GM21825 (cell line): ENCODE data around the gene BARX2.
"Not testable (repeated sequence)": the region's sequence is repeated elsewhere in the genome, so short reads cannot be mapped to it uniquely, and the experiment has no call there.

Experiments used
- ATAC-seq: cut with Tn5 transposase; IDR thresholded peaks from one replicate; pipeline ENCODE4 v1.9.1; 2021; ENCODE audit warnings: mild to moderate bottlenecking, moderate library complexity; ENCODE audit not compliant: unreplicated experiment

The BARX2 gene, protein sequence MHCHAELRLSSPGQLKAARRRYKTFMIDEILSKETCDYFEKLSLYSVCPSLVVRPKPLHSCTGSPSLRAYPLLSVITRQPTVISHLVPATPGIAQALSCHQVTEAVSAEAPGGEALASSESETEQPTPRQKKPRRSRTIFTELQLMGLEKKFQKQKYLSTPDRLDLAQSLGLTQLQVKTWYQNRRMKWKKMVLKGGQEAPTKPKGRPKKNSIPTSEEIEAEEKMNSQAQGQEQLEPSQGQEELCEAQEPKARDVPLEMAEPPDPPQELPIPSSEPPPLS

DNA sequence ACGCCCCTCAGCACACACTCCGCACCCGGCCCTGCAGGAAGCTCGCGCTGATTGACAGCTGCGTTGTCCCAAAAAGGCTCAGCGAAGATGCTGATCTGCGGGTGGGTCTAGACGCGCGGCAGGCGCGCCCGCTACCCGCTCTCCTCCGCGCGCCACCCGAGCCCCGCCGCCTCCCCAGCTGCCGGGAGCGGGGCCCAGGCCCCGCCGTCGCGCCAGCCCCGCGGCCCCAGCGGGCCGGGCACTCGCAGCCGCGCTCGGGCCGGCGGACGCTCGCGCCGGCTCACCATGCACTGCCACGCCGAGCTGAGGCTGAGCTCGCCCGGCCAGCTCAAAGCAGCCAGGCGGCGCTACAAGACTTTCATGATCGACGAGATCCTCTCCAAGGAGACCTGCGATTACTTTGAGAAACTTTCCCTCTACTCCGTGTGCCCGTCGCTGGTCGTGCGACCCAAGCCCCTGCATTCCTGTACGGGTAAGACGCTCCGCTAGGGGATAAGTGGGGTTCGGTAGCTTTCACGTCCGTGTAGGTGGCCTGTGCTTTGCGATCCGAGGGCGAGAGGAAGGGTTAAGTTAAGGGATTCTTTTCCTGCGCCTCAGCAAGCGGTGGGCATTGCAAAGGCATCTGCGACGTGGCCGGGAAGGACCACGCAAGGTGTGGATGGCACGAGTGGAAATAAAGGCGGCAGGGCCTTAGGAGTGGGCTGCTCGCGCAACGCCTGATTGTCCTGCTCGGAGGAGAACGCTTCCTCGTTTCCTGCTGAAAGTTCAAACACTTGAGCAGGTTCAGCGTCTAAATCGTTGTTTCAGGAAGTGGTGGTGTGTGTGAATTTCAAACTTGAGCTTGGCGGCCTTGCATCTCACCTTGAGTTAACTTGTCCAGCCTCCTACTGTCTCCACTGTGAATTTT, at the start of gene BARX2:
TSS of gene BARX2 (plus strand) at position 98 of the 907 bp plus-strand sequence. CDS start at position 286, 188 bp downstream.
- no peak for ATAC-seq

DNA sequence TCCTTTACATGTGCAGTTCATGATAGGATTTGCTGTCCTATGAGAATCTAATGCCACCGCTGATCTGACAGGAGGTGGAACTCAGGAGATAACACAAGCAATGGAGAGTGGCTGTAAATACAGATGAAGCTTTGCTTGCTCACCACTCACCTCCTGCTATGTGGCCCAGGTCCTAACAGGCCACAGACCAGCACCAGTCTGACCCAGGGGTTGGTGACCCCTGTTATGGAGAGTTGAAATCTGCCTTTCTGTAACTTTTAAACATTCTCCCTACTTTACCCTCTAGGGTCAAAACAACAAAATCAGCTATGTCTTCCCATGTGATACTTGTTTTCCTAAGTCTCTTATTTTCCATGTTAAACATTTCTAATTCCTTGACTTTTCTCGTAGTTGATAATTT, 48.7 kb upstream of the BARX2 start:
- ATAC-seq = no peak

DNA sequence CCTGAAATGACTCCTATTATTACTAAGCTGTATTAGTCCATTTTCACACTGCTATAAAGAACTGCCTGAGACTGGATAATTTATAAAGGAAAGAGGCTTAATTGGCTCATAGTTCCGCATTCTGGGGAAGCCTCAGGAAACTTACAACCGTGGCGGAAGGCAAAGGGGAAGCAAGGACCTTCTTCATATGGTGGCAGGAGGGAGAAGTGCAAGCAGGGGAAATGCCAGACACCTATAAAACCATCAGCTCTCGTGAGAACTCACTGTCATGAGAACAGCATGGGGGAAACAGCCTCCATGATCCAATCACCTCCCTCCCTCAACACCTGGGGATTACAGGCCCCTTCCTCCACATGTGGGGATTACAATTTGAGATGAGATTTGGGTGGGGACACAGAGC, 47.9 kb upstream of the BARX2 start:
- not testable (repeated sequence) for ATAC-seq

DNA sequence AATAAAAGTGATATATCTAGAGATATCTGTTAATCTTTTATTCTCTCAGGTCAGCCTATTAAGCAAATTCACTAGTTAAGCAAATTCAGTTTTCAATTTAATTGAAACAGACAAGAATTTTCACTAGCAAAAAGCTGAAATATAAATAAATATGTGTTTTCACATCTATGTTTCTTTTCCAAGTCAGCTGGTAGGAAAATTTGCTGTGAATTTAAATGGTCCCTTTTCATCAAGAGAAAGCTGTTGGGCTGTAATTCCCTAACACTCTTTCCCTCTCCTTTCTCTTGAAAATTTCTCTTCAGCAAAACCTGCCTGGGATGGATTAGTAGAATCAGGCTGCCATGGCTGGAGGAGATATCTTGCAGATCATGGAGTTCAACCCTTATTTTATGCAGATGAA, 46.9 kb upstream of the BARX2 start:
- no peak for ATAC-seq

DNA sequence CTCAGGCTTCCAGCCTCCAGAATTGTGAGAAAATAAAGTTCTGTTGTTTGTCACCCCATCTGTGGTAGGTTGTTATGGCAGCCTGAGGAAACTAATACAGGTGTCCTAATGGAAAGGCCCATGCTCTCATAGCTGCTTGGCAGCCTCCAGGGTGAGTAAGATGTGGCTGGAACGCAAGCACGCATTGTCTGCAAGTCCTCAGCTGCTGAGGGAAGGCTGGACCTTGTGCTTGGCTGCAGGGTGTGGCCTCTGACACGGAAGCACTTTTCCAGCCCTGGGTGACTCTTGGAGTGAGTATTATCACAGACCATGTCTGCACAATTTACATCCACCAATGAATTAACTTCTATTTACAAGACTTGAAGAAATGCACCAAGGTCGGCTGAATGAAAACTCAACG, 44.4 kb upstream of the BARX2 start:
- ATAC-seq = no peak

DNA sequence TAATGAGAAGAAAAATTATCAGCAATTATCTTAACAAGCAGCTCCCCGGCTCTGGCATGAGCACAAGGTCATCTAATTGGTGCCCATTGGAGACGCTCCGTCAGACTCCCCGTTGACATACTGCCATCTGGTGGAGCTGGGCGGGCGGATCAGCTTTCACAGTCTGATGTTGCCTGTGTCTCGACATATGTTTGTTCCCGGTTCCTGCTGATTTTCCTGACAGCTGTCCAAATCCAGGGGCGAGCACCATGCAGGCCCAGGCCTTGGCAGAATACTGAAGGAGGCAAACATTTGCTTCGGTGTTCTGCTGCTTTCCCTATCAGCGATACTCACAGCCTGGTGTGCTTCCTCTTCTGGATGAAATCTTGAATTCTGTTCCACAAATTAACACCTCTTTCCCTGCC, 43.8 kb upstream of the BARX2 start:
- ATAC-seq = peak; percentile 74

DNA sequence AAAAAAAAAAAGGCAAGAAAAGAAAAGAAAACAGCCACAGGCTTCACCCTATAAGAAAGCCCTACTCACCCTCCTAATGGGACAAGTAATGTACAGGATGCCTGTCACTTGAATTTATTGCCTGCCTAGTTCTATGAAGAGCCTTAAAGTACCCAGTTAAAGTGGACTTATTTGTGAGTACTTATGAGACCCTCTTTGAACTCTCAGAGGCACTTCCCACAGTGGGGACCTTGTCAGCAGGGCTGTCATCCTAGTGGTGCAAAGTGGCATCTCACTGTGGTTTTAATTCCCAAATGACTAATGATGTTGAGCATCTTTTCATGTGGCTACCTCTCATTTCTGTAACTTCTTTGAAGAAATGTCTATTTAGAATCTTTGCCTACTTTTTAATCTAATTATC, 41.8 kb upstream of the BARX2 start:
- ATAC-seq = no peak

DNA sequence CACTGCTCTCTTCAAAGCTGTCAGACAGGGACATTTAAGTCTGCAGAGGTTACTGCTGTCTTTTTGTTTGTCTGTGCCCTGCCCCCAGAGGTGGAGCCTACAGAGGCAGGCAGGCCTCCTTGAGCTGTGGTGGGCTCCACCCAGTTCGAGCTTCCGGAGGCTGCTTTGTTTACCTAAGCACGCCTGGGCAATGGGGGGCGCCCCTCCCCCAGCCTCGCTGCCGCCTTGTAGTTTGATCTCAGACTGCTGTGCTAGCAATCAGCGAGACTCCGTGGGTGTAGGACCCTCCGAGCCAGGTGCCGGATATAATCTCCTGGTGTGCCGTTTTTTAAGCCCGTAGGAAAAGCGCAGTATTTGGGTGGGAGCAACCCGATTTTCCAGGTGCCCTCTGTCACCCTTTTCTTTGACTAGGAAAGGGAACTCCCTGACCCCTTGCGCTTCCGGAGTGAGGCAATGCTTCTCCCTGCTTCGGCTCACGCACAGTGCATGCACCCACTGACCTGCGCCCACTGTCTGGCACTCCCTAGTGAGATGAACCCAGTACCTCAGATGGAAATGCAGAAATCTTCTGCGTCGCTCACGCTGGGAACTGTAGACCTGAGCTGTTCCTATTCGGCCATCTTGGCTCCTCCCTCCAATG, 31.2 kb upstream of the BARX2 start:
- not testable (repeated sequence) for ATAC-seq

DNA sequence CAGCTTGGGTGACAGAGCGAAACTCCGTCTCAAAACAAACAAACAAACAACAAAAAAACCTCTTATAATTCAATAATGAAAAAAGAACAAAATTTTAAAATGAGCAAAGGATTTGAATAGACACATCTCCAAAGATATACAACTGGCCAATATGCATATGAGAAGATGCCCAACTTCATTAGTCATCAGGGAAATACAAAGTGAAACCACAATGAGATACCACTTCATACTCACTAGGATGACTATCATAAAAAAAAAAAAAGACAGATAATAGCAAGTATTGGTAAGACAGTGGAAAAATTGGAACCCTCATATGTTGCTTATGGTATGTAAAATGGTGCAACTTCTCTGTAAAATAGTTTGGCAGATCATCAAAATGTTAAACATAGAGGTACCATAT, 28.7 kb upstream of the BARX2 start:
- ATAC-seq = no peak

DNA sequence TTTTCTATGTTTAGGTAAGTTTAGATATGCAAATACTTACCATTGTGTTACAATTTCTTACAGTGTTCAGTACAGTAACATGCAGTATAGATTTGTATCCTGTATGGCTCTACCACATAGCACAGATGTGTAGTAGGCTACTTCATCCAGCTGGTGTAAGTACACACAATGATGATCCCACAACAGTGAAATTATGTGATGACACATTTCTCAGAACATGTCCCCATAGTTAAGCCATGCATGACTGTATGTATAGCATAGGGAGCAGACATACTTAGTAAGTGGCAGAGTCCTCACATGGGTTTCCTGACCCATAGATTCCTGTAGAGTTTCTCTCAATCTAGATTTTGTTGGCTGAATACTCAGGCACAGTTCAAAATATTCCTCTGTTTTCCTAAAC, 26.8 kb upstream of the BARX2 start:
- ATAC-seq = no peak

DNA sequence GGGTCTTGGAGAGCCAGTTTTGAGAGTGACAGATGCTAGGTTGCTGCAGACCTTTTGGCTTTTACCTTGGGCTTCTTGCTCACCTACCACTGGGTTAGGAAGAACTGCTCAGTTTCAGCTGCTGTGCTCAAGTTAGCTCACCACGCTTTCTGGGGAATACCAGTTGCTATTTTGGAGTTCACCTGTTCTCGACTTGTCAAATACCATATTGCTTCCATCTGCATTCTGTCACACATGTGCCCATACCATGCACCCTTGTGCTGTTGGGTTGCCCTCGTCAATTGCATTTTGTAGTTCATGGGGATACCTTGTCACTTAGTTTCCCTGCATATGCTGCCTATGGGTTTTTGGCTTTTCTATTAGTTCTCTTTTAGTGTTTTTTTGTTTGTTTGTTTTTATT, 23.0 kb upstream of the BARX2 start:
- no peak for ATAC-seq

DNA sequence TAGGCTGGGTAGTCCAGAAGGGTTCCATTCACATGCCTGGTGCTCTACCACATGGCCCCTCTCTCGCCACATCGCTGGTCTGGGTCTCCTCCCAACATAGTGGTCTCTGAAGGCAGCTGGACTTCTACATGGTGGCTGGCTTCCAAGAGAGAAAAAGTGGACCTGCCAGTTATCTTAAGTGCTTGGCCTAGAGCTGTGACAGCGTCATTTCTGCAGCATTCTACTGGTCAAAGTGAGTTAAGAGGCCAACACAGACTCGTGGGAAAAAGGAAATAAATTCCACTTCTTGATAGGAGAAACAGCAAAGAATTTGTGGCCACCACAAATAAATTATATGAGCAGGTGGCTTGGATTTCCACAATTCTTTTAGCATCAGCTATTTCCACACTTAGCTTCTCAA, 21.0 kb upstream of the BARX2 start:
- ATAC-seq = no peak

DNA sequence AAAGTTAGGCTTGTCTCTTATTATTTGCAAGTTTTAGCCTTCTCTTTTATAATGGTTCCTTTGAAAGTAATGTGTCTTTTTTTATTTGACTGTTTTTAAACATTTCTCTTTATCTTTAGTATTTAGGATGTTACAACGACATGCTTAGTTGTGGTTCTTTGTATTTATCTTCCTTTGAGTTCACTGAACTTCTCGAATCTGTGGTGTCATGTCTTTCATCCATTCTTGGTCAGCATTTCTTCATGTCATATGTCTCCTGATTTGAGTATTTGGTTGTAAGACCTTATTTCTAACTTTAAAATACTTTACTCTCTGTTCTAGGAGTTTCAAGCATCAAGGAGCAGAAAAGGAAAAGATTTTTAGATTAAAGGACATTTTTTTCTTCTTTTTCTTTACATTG, 15.9 kb upstream of the BARX2 start:
- ATAC-seq = no peak

DNA sequence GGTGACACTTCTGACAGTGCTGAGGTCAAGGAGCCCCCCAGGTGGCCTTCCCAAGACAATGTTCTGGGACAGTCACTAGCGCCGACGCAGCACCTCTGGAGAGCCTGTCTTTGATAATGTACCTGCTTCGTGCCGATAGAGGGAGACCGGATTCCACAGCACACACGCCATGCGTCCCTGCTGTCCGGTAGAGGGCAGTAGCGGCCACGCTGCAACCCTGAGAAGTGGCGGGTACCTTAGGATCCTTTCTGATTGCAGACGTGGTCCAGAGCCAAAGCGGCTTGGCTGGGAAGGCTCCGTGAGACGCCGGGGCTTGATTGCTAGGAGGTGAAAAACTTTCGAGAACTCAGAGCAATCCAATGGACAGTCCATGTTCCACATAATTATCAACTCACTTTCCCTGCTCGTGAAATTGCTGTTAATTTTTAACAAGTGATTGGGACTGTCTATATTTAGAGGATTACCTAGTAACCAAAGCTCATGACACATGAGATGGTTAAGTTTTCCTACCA, 11.4 kb upstream of the BARX2 start:
- peak; percentile 100 for ATAC-seq

DNA sequence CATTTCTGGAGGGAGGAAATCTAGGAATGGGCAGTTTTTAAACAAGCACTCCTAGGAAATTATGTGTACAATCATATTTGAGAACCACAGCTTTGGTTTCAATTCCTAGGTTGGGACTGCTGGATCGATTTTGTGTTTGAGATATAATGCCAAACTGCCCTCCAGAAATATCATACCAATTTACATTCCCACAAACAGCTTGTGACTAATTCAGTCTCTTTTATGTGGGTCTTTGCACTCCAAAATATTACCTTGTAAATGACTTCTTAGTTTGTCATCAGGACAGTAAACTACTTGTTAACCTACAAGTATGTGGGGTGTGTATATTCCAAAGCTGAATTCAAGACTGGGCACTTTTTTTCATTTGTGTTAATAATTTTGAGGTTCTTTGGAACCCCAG, 9.8 kb upstream of the BARX2 start:
- ATAC-seq = no peak

DNA sequence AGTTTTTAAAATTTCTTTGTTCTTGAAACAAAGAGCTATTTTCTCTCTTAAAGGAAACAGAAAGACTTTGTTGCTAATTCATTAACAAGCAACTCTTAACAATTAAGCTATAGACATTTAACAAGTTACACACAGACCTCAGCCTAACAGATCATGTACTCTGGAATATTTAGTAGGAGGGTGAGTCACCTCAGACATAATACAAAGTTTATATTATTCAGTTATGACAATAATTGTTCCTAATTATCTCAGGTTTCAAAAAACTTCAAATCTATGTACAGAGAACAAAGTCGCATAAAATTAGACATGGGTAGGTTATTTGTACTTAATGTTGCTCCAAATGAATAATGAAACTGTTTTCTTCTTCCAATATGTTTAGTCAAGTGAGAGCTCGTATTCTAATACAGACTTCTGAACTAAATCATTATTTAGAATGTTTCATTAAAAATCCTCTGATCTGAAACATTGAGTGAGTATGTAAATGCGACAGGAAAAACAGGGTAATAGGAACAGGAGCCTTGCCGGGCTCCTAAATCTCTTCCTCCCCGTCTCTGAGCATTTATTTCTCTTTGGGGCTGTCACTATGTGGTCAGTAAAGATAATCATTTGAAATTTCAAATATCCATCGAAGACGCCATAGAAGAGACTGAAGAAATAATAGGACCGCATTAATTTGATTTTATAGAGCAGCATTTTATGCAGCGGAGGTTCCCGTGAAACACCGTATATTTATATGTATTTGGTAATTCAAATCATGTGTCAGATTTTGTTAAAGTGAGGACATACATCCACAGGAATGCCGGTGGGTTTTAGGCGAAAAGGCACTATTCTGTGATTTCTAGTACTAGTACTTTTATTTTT, 8.7 kb upstream of the BARX2 start:
- ATAC-seq = no peak

DNA sequence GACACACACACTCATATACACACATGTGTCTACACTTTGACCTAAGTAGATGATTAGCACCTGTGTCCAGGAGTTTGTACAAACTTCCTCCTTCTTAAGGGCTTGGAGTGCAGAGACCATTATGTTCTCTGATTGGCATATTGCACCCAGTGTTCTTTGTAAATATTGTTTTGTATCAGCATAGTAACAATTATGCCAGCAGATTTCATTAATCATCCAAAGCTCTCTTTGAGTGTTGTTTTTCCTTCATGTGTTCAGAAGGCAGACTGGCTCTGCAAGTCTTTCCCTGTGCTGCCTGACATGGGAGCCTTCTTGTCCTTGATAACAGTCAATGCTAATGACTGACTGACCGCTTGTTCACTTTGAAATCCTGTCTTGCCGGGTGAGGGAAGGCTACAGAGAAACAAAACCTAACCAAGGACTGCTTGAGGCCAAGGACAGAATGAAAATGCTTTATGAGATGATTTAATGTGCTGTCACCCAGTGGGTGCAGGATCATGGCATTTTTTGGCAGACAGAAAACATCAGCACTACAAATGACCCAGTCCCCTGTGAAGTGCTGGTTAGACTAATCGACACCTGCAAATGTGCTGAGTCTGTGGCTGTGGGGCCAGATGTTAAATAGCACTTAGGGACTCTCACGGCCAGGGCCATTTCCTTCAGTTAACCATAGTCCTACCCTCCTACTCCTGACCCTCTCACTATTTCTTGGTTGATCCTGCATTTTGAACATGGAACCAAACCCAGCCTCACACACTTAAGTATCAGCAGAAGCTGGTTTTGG, 6.6 kb upstream of the BARX2 start:
- no peak for ATAC-seq

DNA sequence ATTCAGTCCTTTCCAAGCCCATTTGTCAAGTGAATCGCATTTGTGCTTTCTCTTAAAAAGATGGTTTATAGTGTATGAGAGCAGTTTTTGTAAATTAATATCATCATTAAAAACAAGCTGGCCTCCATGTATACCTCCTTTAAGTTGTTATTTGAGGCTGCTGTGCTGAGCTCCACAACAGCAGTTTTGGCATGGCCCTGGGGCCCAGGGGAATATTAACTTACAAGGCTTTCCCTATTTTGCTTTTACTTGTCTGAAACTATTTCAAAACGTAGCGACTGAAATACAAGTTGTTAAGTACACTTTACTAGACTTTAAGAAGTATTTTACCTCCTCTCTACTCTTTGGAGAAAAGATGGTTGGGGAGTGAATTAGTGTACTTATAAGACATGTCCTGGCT, 4.9 kb upstream of the BARX2 start:
- no peak for ATAC-seq

DNA sequence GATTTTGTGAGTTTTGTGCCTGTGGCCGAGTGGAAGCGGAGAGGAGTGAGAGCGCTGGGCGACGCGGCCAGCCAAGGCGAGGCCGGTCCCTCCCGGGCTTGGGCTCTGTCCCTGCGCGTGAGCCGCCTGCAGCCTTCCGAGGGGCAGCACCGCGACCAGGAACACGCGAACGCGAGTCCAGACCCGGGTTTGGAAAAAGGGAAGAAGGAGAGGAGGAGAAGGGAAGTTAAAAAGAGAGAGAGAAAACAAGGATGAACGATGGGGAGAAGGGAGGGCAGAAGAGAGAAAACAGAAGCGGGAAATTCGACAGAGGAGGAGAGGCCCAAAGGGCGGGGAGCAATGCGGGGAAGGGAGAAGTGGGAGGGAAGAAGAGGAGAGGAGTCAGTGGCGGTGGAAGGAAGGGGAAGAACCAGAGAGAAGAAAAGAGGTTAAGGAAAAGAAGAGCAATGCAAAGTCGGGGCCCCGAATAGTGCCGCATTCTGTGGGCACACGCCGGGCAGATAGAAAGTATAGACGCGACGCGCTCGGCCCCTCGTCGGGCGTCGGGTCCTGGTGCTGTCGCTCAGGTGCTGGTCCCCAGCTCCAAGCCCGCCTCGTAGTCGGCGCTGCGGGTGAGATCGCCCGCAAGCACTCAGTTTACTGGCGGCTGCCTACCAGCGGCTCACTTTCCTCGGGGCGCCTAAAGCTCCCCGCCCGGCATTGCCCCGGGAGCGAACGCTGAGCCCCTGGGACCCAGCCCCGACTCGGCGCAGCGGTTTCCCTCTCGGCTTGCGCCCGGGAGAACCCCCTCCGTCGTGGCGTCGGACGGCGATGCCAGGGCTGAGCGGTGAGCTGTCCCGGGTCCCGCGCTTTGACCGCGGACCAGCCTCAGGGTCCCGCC, 2.8 kb upstream of the BARX2 start:
- no peak for ATAC-seq
